Tongue (tissue), 2 donors: ENCODE results near the gene PHLPP1. TPM values are rescaled to one million over a fixed set of nuclear protein-coding genes. Genes with fewer than 3 reads are reported as not detected.

Experiments
- DNase-seq: peaks from one replicate; pipeline ENCODE4 v3.0.0-alpha.2; 2015
- total RNA-seq: library from RNA; depleted of rRNA; stranded (reverse); fragments of >200 nt; gene quantifications from one replicate; pipeline ENCODE4 v1.2.3, GENCODE V29; 2014

PHLPP1 gene
- total RNA-seq, 1 donor from 2014 or later = 8.8 TPM

GRCh38 chr18:62948788-62949187 is 233.4 kb downstream of the PHLPP1 start:
- DNase-seq = no peak

DNA sequence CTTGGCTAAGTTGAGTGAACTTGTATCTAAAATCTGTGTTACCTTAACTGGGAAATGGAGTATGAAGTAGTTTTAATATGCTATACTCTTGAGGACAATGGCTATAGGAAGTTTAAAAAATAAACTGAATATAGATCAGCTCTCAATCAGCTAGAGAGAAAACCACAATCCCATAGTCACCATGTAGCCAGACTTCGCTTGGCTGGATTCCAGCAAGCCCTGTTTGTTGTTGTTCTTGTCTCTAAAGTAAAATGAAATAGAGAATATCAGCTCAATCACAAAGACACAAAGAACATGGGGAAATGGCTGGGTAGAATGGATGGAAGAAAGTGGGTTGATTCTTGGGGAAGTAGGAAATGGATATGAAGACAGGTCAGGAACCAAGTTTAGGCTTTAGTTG is 234.9 kb downstream of the PHLPP1 start:
- DNase-seq = no peak

- DNase-seq = no peak
These were observed 237.5 kb downstream of the PHLPP1 start for GRCh38 chr18:62952807-62953206.

DNA sequence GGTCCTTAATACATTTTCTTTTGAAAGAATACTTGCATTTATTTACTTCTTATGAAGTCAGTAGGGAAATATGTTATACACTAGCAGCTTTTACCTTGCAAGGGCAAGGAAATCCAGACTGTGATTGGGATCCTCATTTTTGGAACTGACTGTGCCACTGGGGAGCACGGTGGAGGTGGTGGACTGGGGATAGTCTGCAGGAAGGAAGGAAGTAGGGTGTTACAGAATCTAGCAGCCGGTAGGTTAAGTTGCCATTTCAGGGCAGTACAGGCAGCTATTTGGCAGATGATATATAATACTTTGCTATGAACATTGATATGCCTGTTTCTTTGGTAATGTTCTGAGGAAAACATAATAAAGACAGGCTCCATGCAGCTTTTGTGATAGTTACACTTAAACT is 238.3 kb downstream of the PHLPP1 start:
- DNase-seq = no peak

DNA sequence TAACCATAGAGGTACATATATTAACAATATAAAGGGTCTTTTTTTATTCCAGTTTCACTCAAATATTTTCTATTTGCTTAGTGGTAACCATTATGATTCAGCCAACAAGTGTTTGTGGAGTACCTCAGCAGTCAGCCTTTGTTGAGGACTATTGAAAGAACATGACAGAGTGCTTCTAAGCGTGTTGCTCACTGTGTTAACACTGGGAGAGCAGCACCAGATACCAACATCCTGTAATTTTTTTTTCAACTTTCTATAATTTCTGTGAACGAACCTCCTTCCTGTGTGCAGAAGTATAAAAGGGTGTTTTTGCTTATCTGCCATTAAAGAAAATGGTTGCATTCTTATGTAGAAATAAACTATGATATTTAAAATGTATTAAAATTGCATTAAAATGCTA is 239.0 kb downstream of the PHLPP1 start:
- DNase-seq = no peak

- DNase-seq = no peak
These were observed 242.6 kb downstream of the PHLPP1 start for GRCh38 chr18:62957885-62958472.

- DNase-seq = no peak
These were observed 244.1 kb downstream of the PHLPP1 start for GRCh38 chr18:62959481-62959880.

DNA sequence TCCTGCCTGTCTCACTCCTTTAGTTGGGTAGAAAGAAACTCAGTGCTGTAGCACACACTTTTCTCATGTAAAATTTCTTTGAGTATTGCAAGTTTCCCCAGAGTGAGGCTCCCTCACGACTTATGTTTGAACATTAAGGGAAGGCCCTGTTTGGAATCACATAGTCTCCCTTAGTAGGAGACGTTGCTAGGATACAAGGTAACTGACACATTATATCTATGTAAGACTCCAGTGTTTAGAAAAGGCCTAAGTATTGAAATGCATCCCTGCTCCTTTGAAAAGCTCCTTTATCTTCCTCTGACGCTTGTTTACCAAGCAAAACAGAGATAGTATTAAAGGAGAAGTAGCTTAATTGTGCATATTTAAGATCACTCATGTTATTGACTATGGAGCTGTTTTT is 248.2 kb downstream of the PHLPP1 start:
- peak; percentile 10 for DNase-seq

DNA sequence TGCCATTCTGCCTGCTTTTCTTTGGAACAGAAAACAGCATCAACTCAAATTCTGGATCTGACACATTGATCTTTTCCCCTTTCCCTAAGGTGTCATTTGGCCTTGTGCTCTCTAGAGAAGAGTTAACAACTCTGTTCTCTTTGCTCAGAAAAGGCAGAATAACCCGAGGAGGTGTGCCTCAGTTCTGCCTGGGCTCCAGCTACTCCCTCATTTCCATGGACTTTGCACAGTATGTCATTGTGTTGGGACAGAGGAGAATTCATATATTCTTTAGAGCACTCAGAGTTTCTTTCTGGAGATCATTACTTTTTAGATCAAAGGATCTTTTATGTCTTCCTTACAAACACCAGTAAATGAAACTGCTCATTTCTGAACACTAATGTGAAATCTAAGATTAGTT is 249.1 kb downstream of the PHLPP1 start:
- DNase-seq = no peak

DNA sequence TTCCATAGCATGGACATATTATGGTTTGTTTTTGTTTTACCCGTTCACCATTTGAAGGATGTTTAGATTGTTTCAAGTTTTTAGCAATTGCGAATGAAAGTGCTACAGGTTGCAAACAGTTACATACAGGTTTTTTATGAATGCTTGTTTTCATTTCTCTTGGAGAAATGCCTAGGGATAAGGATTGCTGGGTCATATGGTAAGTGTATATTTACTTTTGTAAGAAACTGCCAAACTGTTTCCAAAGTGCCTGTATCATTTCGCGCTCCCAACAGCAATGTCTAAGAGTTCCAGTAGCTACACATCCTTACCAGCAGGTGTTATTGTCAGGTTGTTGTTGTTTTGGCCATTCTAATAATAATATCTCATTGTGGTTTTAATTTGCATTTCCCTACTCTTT is 251.7 kb downstream of the PHLPP1 start:
- DNase-seq = no peak

DNA sequence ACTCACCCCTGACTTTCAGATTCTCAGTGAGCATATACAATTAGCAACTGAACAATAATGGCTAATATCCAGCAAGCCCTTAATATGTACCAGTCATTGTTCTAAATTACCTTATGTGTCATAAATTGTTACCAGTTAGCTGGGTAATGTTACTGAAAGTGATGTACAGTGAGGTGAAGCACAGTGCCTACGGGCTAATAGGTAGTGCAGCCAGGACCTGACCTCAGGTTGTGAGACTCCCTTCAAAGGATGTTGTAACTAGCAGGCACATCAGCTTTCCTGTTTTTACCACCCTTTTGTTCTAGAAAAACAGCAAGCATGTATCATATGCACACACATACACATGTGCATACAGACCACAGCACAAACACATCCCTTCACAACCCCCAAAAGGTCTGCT is 258.3 kb downstream of the PHLPP1 start:
- DNase-seq = no peak

- no peak for DNase-seq
These were observed 259.0 kb downstream of the PHLPP1 start for GRCh38 chr18:62974388-62974787.

DNA sequence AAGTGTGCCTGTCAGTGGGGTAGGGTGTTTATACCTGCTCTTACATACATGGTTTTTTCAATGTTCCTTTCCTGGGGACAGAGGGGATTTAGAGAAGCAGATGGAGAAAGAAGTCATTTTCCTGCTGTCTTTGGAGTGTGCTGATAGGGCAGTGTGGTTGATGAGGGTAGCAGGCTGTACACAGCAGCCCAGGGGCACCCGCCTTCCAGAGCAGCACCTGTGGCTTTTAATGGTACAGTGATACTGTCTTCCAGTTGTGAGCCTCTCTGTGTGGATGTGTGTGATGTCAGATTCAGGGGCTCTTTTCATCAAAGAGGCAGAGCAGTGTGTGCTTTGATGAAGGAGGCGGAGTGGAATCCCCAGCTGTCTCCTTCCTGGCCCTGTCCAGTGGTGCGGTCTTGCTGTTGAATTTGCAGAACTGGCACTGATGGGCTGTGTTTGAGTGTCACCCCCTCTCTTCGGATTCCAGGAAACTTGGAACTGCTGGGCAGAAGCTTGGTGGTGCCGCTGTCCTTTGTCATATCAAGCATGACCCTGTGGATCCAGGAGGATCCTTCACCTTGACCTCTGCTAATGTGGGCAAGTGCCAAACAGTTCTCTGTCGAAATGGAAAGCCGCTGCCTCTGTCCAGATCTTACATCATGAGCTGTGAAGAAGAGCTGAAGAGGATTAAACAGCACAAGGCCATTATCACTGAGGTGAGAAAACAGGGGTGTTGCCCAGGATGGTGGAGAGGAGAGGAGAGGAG is 259.8 kb downstream of the PHLPP1 start:
- DNase-seq = no peak

- no peak for DNase-seq
These were observed 260.4 kb downstream of the PHLPP1 start for GRCh38 chr18:62975785-62976184.

DNA sequence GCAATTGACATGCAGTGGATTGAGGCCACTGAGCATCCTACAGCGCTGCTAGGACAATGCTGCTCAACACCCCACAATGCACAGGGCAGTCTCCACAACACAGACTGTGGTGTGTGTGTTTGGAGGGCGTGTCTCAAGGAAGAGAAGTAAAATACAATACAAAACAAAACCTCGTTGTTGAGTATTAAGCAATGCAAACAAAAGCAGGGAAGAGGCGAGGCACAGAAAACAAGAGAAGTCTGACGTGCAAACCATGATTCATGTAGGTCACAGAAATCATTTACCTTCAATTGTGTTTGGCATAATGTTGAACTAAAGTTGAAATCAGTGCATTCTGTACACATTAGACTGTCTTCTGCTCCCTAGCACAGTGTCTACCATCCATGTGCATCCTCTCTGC is 260.9 kb downstream of the PHLPP1 start:
- DNase-seq = no peak

DNA sequence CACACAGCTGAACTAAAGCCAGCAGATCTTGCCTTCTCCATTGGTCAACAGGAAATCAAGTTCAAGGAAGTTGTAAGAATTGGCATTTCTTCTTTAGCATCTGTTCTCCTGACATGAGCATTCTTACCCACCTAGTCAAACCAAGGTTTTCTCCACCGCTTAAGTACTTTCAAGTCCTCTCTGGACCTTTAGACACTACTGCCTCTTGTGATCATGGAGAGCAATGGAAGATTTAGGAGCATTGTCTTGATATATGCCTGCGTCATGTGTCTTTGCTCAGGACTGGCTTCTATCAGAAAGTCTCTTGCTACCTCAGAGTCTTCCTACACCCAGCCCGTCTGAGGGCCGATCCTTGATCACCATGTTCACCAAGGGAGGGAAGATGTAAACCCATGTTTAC is 262.2 kb downstream of the PHLPP1 start:
- no peak for DNase-seq

GRCh38 chr18:62978251-62979049 is 263.1 kb downstream of the PHLPP1 start:
- DNase-seq = no peak

GRCh38 chr18:62979176-62979575 is 263.8 kb downstream of the PHLPP1 start:
- peak; percentile 86 for DNase-seq

- peak; percentile 16 for DNase-seq
These were observed 264.6 kb downstream of the PHLPP1 start for GRCh38 chr18:62979900-62980299.

GRCh38 chr18:62981566-62981965 is 266.2 kb downstream of the PHLPP1 start:
- DNase-seq = no peak

GRCh38 chr18:62982600-62983251 is 267.4 kb downstream of the PHLPP1 start:
- peak; percentile 87 for DNase-seq

DNA sequence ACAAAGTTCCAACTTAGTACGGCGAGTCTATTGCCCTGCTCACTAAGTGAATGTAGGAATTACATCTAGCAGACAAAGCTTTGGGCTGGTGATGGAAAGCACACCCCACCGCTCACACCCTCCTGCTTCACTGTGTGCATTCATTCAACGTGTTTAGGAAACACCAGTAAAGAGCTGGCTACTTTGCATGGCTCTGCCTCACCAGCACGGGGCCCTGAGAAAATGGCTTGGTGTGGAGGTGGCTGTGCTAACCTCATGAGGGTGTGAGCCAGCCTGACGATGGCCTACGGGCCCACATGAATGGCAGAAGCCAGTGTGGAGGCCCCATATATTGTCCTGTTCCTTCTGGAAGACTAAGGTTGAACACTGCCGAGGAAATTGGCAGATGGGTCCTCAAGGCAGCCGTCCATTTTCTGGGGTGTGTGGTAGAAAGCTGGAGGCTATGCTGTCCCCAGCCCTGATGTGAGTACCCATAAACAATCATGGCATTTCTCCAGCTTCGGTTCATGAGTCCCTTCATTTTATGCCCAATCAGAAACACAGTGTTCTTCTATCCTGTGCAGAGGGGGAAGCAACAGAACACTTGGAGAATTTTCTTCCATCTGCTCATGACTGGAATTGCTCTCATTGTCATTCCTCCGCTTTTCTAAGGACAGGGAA is 269.4 kb downstream of the PHLPP1 start:
- no peak for DNase-seq
